ENCODE data around the gene SERF1B.
"Not testable (repeated sequence)": the region's sequence is repeated elsewhere in the genome, so short reads cannot be mapped to it uniquely, and the experiment has no call there.

The SERF1B gene

DNA sequence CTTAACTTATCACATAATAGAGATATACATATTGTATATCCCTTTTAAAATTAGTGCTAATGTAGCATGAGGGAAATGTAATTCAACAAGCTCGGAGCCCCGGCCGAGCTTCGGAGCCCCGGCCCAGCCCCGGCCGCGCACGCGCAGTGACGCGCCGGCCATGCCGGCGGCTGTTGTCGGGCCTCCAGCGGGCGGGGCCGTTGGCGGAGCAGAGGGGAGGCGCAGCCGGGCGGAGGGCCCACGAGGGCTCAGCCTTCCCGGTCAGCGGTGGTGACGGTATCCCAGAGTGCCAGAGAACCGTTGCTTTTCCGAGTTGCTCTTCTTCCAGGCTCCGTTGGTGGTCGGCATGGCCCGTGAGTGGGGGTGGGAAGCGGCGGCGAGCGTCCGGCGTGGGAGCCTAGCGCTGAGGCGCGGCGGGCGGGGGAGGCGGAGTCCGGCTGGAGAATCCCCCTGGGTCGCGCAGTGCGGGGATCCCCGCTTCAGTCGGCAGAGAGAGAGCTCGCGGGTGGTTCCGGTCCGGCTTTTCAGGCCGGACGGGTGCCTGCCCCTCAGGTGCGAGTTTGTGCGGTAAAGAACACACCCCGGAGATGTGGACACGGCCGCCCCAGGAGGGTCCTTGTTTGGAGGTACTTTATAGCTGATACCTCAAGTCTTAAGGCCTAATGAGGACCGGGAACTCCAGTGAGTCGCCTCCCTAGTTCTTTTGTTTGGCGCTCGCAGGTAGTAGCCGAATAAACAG is at the start of gene SERF1B:
SERF1B (plus strand) TSS at position 146 of the 739 bp plus-strand sequence; CDS start at position 347, 201 bp downstream.
- not testable (repeated sequence) for H3K9ac ChIP-seq (ENCODE audit: low read length); H3K9me3 ChIP-seq (ENCODE audit: control insufficient read depth, low read length); H3K36me3 ChIP-seq (ENCODE audit: control insufficient read depth, insufficient read depth, low read length); H3K4me3 ChIP-seq (ENCODE audit: low read length); H3K27me3 ChIP-seq (ENCODE audit: control insufficient read depth, insufficient read depth, low read length); H3K4me1 ChIP-seq (ENCODE audit: control insufficient read depth, insufficient read depth, low read length)

DNA sequence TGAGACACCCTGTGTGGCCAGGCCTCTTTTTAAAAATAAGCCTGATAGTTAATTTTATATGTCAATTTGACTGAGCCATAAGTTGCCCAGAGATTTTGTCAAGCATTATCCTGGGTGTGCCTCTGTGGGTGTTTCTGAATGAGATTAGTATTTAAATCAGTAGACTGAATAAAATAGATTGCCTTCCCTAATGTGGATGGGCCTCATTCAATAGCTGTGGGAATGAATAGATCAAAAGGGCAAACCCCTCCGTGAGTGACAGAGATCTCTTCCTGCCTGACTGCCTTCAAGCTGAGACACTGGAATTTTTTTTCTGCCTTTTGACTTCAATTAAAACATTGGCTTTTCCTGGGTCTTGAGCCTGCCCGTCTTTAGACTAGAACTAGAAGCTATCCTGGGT is 33.3 kb upstream of the SERF1B start:
- H3K9ac ChIP-seq (ENCODE audit: low read length); H3K9me3 ChIP-seq (ENCODE audit: control insufficient read depth, low read length): not testable (repeated sequence)

DNA sequence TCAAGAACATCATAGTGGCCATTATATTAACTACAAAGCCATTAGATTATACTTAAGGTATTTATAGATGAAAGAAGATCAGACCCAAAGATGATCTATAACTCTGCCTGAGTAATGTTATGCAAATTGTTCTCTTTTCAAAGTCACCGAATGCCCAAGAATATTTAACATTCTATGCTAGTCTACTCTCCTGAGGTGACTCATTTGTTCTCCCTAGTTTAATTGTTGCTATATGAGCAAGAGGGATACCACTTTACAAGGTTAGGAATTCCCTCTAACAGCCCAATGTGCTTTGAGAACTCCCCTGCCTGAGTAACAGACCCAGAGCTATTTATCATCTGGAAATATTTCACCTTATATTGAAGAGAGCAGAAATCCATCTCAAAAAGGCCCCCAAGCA is 29.5 kb upstream of the SERF1B start:
- not testable (repeated sequence) for H3K4me1 ChIP-seq (ENCODE audit: control insufficient read depth, insufficient read depth, low read length); H3K27me3 ChIP-seq (ENCODE audit: control insufficient read depth, insufficient read depth, low read length)

More for the DNA sequence above, 33.3 kb upstream of the SERF1B start:
- not testable (repeated sequence) for H3K27me3 ChIP-seq (ENCODE audit: control insufficient read depth, insufficient read depth, low read length); H3K4me1 ChIP-seq (ENCODE audit: control insufficient read depth, insufficient read depth, low read length); H3K4me3 ChIP-seq (ENCODE audit: low read length); H3K36me3 ChIP-seq (ENCODE audit: control insufficient read depth, insufficient read depth, low read length)

DNA sequence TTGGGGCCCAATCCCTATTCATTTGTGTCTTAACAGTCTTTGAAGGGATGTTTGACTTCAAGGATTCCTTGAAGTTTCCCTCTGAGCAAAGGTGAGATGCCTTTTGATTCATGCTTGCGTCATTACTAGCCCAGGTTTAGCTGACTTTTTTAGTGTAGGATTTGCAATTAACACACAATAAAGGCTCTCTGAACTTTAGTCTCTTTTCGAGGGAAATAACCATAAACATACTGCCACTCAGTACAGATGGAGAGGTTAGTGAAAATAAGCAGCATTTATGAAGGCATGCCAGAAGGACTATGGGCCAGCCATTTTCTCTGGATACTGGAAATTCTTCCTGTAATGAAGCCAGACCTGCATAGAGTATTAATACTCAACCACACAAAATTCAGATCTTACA is 4.4 kb upstream of the SERF1B start:
- not testable (repeated sequence) for H3K27me3 ChIP-seq (ENCODE audit: control insufficient read depth, insufficient read depth, low read length); H3K9ac ChIP-seq (ENCODE audit: low read length); H3K4me1 ChIP-seq (ENCODE audit: control insufficient read depth, insufficient read depth, low read length); H3K9me3 ChIP-seq (ENCODE audit: control insufficient read depth, low read length); H3K36me3 ChIP-seq (ENCODE audit: control insufficient read depth, insufficient read depth, low read length); H3K4me3 ChIP-seq (ENCODE audit: low read length)

More for the DNA sequence above, 29.5 kb upstream of the SERF1B start:
- H3K4me3 ChIP-seq (ENCODE audit: low read length); H3K9me3 ChIP-seq (ENCODE audit: control insufficient read depth, low read length); H3K36me3 ChIP-seq (ENCODE audit: control insufficient read depth, insufficient read depth, low read length); H3K9ac ChIP-seq (ENCODE audit: low read length): not testable (repeated sequence)

DNA sequence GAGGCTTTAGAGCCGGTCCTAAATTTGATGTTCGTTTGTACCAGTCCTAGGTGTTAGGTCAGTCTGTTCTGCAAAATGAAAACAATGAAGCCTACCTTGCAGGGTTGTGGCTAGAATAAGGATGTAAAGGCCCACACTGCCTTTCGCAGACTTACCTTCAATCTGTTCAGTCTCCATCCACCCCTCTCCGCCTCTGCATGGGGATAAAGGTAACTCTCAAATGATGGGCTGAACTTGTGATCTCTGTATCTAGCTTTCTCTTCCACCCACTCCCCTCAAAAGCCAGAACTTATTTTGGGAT is 744 bp downstream of the SERF1B start:
- not testable (repeated sequence) for H3K27me3 ChIP-seq (ENCODE audit: control insufficient read depth, insufficient read depth, low read length); H3K4me1 ChIP-seq (ENCODE audit: control insufficient read depth, insufficient read depth, low read length); H3K9me3 ChIP-seq (ENCODE audit: control insufficient read depth, low read length); H3K36me3 ChIP-seq (ENCODE audit: control insufficient read depth, insufficient read depth, low read length); H3K9ac ChIP-seq (ENCODE audit: low read length); H3K4me3 ChIP-seq (ENCODE audit: low read length)

DNA sequence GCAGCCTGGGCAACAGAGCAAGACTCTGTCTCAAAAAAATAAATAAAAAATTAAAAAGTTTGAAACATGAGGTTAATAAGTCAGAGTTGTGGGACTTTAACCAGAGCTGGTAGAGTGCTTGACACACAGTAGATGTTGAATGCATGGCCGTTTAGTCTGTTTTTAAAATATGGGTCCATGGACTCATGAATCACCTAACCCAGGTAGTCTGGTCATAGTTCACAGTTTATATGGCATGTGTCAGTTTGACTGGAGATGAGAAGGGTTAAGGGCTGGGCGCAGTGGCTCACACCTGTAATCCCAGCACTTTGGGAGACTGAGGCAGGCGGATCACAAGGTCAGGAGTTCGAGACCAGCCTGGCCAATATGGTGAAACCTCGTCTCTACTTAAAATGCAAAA is 6.2 kb downstream of the SERF1B start:
- not testable (repeated sequence) for H3K36me3 ChIP-seq (ENCODE audit: control insufficient read depth, insufficient read depth, low read length); H3K4me1 ChIP-seq (ENCODE audit: control insufficient read depth, insufficient read depth, low read length); H3K9me3 ChIP-seq (ENCODE audit: control insufficient read depth, low read length)

DNA sequence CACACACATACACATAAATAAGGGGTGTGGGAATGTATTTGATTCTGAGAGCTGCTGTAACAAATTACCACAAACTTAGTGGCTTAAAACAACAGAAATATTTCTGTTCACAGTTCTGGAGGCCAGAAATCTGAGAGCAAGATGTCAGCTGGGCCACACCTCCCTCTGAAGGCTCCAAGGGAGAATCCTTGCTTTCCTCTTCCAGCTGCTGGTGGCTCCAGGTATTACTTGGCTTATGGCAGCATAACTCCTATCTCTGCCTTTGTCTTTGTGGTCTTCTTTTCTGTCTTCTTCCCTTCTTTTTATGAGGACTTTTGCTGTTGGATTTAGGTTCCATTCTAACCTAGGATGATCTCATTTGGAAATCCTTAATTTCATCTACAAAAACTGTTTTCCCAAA is 16.4 kb downstream of the SERF1B start:
- H3K36me3 ChIP-seq (ENCODE audit: control insufficient read depth, insufficient read depth, low read length); H3K9ac ChIP-seq (ENCODE audit: low read length); H3K27me3 ChIP-seq (ENCODE audit: control insufficient read depth, insufficient read depth, low read length); H3K4me1 ChIP-seq (ENCODE audit: control insufficient read depth, insufficient read depth, low read length); H3K4me3 ChIP-seq (ENCODE audit: low read length); H3K9me3 ChIP-seq (ENCODE audit: control insufficient read depth, low read length): not testable (repeated sequence)

More for the DNA sequence above, 6.2 kb downstream of the SERF1B start:
- H3K27me3 ChIP-seq (ENCODE audit: control insufficient read depth, insufficient read depth, low read length); H3K4me3 ChIP-seq (ENCODE audit: low read length); H3K9ac ChIP-seq (ENCODE audit: low read length): not testable (repeated sequence)

DNA sequence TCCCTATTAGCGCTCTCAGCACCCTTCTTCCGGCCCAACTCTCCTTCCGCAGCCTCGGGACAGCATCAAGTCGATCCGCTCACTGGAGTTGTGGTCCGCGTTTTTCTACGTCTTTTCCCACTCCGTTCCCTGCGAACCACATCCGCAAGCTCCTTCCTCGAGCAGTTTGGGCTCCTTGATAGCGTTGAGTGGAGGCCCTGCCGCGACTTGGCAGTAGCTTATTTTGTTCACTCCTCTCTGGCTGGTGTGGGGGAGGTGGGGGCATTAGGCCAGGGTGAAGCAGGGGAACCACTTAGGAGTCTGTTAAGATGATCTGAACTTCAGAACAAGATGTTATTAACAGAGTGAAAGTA is 24.7 kb downstream of the SERF1B start:
- not testable (repeated sequence) for H3K4me3 ChIP-seq (ENCODE audit: low read length); H3K9me3 ChIP-seq (ENCODE audit: control insufficient read depth, low read length); H3K9ac ChIP-seq (ENCODE audit: low read length); H3K27me3 ChIP-seq (ENCODE audit: control insufficient read depth, insufficient read depth, low read length); H3K36me3 ChIP-seq (ENCODE audit: control insufficient read depth, insufficient read depth, low read length); H3K4me1 ChIP-seq (ENCODE audit: control insufficient read depth, insufficient read depth, low read length)

DNA sequence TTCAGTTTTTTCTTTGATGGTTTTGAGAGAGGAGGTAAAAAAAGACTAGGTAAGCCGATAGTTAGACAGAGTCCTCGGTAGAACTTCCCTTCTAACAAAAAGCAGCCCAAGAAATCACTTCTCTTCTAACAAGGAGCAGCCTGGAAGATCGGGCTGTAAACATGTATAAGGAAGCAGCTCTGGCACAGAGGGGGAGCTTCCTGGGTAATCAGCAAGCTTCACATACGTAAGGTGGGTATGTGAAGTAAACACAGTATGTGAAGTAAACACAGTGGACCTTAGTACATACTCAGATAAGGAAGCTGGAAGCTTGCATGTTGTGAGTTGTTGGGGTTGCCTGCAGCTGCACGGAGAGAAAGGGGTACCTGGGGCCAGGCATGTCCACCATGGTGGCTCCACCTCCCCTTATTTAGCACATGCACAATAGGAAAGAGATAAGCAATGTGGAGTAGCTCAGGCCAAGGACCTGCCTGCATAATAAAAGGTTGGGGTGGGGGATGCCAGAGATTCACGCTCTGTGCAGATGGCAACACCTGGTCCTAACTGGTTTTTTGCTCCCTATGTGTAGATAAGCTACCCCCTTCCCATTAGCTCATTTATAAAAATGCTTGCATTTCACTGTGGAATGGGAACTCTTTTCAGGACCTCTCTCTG is 31.4 kb downstream of the SERF1B start:
- H3K9ac ChIP-seq (ENCODE audit: low read length): not testable (repeated sequence)

DNA sequence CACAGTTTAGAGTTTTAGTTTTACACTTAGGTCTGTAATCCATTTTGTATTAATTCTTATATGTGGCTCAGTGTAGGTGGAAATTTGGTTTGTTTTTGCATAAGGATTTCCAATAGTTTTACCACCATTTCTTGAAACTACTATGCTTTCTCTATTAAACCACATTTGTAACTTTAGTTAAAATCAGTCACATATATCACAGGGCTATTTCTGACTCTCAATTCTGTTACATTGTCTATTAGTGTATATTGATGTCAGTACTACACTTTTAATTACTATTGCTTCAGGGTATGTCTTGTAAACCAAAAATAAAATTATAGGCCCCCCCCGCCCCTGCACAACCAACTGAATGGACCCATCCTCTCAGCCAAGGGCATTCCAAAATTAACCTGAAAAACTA is 32.1 kb downstream of the SERF1B start:
- H3K36me3 ChIP-seq (ENCODE audit: control insufficient read depth, insufficient read depth, low read length); H3K9ac ChIP-seq (ENCODE audit: low read length); H3K9me3 ChIP-seq (ENCODE audit: control insufficient read depth, low read length); H3K27me3 ChIP-seq (ENCODE audit: control insufficient read depth, insufficient read depth, low read length); H3K4me3 ChIP-seq (ENCODE audit: low read length); H3K4me1 ChIP-seq (ENCODE audit: control insufficient read depth, insufficient read depth, low read length): not testable (repeated sequence)

More for the DNA sequence above, 31.4 kb downstream of the SERF1B start:
- not testable (repeated sequence) for H3K36me3 ChIP-seq (ENCODE audit: control insufficient read depth, insufficient read depth, low read length); H3K9me3 ChIP-seq (ENCODE audit: control insufficient read depth, low read length); H3K27me3 ChIP-seq (ENCODE audit: control insufficient read depth, insufficient read depth, low read length); H3K4me3 ChIP-seq (ENCODE audit: low read length); H3K4me1 ChIP-seq (ENCODE audit: control insufficient read depth, insufficient read depth, low read length)

DNA sequence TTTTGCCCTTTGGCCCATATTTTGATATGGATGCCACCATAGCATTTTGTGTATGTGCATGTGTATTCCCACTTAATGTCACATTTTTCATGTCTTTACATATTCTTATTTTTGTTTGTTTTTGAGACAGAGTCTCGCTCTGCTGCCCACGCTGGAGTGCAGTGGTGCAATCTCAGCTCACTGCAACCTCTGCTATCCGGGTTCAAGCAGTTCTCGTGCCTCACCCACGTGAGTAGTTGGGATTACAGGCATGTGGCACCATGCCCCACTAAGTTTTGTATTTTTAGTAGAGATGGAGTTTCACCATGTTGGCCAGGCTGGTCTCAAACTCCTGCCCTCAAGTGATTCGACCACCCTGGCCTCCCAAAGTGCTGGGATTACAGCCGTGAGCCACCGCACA is 52.6 kb downstream of the SERF1B start:
- H3K9me3 ChIP-seq (ENCODE audit: control insufficient read depth, low read length); H3K4me1 ChIP-seq (ENCODE audit: control insufficient read depth, insufficient read depth, low read length); H3K27me3 ChIP-seq (ENCODE audit: control insufficient read depth, insufficient read depth, low read length); H3K36me3 ChIP-seq (ENCODE audit: control insufficient read depth, insufficient read depth, low read length); H3K4me3 ChIP-seq (ENCODE audit: low read length); H3K9ac ChIP-seq (ENCODE audit: low read length): not testable (repeated sequence)

DNA sequence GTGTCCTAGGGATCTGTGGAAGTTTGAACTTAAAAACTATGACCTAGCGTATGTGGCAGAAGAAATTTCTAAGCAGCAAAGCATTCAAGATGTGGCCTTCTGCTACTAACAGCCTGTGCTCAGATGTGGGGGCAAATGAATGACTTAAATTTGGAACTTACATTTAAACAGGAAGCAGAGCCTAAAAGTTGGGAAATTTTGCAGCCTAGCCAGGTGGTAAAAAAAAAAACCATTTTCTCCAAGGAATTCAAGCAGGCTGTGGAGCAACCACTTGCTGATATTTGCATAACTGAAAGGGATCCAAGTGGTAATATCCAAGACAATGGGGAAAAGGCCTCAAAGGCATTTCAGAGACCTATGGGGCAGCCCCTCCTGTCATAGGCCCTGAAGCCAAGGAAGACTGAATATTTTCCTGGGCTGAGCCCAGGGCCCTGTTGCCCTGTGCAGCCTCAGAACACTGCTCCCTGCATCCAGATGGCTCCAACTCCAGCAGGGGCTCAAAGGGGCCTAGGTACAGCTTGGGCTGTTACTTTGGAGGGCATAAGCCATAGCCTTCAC is 63.9 kb downstream of the SERF1B start:
- not testable (repeated sequence) for H3K9ac ChIP-seq (ENCODE audit: low read length); H3K4me3 ChIP-seq (ENCODE audit: low read length); H3K36me3 ChIP-seq (ENCODE audit: control insufficient read depth, insufficient read depth, low read length); H3K4me1 ChIP-seq (ENCODE audit: control insufficient read depth, insufficient read depth, low read length); H3K27me3 ChIP-seq (ENCODE audit: control insufficient read depth, insufficient read depth, low read length); H3K9me3 ChIP-seq (ENCODE audit: control insufficient read depth, low read length)

DNA sequence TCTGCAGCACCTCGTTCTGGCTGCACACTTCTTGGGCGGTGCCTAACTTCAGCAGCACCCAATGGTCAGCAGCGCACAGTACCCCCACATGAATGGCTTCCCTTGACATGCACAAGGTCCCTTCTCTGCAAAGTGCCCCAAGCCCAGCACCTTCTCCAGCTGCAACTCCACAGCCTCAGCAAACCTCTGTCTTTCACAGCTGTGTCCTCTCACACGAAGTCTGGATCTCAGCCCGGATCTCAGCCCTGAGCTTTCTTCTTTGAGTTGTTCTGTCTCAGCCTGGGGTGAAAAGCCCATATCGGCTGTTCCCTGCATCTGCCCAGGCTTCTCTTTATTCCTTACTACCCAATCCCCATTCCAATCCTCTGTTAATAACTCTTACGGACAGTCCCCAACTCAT is 66.7 kb downstream of the SERF1B start:
- H3K27me3 ChIP-seq (ENCODE audit: control insufficient read depth, insufficient read depth, low read length); H3K9me3 ChIP-seq (ENCODE audit: control insufficient read depth, low read length); H3K4me3 ChIP-seq (ENCODE audit: low read length); H3K4me1 ChIP-seq (ENCODE audit: control insufficient read depth, insufficient read depth, low read length); H3K36me3 ChIP-seq (ENCODE audit: control insufficient read depth, insufficient read depth, low read length); H3K9ac ChIP-seq (ENCODE audit: low read length): not testable (repeated sequence)

Measured in mucosa of stomach (tissue), 1 donor.